H4 (cell line): Measurements from ENCODE around the gene PSIP1. TPM values are rescaled to one million over a fixed set of nuclear protein-coding genes. Genes with fewer than 3 reads are reported as not detected.
"Not testable (repeated sequence)": the region's sequence is repeated elsewhere in the genome, so short reads cannot be mapped to it uniquely, and the experiment has no call there.

Source experiments
- DNase-seq: peaks from one replicate; pipeline ENCODE4 v3.0.0-alpha.2; 2015; ENCODE audit warnings: low spot score
- total RNA-seq: library from RNA; depleted of rRNA; stranded (reverse); fragments of >200 nt; shearing (Covaris generic); gene quantifications from 2 replicates; pipeline ENCODE4 v1.2.3, GENCODE V29; 2014; rRNA removed

Gene PSIP1
- 39.4 and 54.3 TPM in 2 replicates for total RNA-seq

DNA sequence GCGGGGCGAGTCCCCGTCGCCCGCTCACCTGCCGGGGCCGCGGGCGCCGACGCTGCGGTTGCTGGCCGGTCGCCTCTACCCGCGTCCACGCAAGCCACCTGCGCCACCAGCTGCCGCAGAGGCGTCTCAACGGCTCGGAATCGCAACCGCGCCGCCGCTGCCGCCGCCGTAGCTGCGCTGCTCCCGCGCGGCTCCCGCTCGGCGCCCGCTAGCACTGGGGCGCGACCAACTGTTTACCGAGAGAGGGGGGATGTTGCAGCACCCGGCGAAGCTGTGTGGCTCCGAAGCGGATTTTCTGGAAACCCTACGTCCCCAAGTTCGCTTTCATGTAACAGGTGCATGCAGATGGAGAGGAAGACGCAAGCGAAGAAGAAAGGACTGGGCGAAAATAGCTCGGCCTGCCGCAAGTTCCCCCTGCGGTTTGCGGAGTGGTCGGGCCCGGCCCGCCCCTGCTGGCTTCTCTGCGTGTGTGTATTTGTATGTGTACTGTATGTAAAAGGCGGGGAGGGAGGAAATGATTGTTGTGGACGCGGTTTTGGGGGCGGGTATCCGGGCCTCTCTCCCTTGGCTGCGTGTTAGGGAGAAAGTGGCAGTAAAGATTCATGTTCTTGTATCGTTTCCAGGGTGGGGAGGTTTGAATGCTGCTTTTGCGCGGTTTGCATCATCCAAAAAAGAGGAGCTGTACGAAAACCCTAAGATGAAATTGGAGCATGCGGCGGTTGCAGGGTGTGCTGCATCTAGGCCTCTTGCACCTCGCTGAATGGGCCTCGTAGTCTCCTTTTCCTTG lies at the start of gene PSIP1:
Gene PSIP1, minus strand, starts transcription at position 182 of the 787 bp plus-strand sequence. CDS start 782 bp downstream, outside the sequence.
- peak; percentile 69 for DNase-seq

- DNase-seq: no peak
These were observed 42.7 kb upstream of the PSIP1 start for GRCh38 chr9:15553528-15553898.

GRCh38 chr9:15552636-15553527 lies 42.1 kb upstream of the PSIP1 start, which contains the start of gene CCDC171:
CCDC171 (plus strand) TSS chr9:15553043; CDS start chr9:15564089, 11,046 bp downstream.
- DNase-seq: peak; percentile 95

DNA sequence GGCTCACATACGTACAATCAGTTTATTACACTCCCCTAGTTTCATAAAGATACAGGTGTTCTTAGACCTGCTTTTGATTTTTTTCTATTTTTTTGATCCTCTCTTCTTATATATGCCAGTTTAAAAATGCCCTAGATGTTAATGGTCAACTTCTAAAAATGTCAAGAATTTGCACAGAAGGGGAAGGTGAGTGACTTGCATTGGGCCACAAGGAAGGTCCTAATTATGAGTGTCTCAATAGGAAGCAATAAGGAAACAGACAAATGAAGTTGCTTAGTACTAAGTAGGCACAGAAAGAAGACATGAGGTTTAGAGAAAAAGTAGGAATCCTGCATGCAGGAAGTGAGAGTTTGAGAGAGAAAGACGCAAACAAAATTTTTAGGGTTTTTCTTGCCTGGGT lies 38.8 kb upstream of the PSIP1 start:
- no peak for DNase-seq

- no peak for DNase-seq
These were observed 32.5 kb upstream of the PSIP1 start for GRCh38 chr9:15543047-15543813.

DNA sequence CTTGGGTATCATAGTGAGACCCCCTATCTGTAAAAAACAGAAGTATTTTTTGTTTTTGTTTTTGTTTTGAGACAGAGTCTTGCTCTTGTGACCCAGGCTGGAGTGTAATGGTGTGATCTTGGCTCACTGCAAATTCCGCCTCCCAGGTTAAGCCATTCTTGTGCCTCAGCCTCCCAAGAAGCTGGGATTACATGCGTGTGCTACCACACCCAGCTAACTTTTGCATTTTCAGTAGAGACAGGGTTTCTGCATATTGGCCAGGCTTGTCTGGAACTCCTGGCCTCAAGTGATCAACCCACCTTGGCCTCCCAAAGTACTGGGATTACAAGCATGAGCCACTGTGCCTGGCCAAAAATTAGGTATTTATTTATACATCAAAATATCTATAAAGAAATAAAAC lies 31.9 kb upstream of the PSIP1 start:
- no peak for DNase-seq

DNA sequence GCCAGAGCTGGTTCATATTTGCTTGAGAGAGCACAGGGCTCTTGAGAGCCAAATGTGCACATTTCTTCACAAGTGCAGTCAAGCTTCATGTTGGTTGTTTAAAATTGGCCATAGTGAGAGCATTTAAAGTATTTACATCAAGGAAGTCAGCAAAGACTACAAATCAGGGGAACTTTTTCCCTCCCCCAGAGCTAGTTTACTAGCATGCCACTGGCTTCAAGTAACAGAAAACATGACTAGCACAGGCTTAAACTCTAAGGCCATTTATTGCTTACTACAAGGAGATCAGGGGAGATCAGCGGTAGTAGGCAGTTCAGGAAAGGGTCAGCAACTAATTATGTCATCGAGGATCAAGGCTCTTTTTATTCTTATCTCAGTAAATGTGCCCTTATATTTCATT lies 31.1 kb upstream of the PSIP1 start:
- DNase-seq: no peak

- no peak for DNase-seq
These were observed 20.6 kb upstream of the PSIP1 start for GRCh38 chr9:15531380-15531779.

- DNase-seq: no peak
These were observed 19.0 kb upstream of the PSIP1 start for GRCh38 chr9:15529566-15530324.

DNA sequence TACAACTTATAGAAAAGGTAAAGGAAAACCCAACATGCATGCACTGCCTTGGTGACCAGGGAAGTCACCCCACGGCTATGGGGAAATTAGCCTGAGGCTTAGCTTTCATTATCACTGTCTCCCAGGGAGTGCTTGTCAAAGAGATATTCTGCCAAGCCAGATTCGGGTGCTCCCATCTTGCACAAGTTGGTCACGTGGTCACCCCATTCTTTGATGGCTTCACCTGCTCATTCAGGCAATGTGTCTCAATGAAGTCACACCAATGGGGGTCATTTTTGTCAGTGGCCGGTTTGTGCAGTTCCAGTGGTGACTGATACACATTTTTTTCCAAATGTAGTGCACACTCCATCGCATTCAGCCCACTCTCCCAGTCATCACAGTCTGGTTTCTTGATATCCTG lies 16.3 kb upstream of the PSIP1 start:
- not testable (repeated sequence) for DNase-seq

- DNase-seq: no peak
These were observed 15.2 kb upstream of the PSIP1 start for GRCh38 chr9:15525958-15526357.

GRCh38 chr9:15524845-15525455 lies 14.2 kb upstream of the PSIP1 start:
- DNase-seq: no peak

GRCh38 chr9:15522130-15522755 lies 11.5 kb upstream of the PSIP1 start:
- DNase-seq: no peak

- DNase-seq: no peak
These were observed 10.5 kb upstream of the PSIP1 start for GRCh38 chr9:15521254-15521653.

GRCh38 chr9:15519831-15520230 lies 9.1 kb upstream of the PSIP1 start:
- no peak for DNase-seq

DNA sequence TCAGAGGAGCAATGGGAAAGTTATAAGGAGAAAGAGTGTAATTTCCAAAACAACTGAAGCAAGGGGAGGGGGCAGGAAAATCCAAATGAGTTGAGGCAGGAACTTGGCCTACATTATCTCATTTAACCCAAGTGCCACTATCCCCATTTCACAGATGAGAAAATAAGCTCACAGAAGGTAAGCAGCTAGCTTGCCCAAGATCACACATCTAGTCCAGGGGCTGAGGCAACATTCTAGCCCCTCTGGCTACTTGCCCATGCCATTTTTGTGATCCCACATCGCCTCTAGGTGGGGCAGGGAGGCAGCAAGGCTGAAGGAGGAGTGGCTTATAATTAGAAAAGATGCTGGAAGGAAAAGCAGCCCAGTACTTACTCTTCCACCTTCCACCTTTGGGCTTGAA lies 2.6 kb upstream of the PSIP1 start:
- peak; percentile 43 for DNase-seq

DNA sequence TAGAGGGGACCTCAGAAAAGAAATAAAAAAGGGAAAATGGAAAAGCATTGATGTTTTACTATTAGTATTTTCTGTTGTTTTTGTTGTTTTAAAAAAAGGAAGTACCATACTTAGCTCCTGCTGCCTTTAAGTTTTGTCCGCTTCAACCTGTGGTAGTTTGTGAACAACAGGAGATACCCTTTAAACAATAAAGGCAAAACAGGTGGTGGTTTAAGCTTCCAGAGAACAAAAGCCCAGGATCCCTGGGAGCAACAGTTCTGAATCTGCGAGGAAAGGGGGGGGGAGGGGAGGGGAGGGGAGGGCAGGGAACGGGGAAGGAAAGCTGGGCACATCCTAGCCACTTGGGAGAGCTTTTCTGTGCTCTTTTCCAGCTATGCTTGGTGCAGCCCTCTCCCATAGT lies 2.1 kb upstream of the PSIP1 start:
- DNase-seq: no peak

GRCh38 chr9:15512204-15512603 lies 1.4 kb upstream of the PSIP1 start:
- DNase-seq: no peak

DNA sequence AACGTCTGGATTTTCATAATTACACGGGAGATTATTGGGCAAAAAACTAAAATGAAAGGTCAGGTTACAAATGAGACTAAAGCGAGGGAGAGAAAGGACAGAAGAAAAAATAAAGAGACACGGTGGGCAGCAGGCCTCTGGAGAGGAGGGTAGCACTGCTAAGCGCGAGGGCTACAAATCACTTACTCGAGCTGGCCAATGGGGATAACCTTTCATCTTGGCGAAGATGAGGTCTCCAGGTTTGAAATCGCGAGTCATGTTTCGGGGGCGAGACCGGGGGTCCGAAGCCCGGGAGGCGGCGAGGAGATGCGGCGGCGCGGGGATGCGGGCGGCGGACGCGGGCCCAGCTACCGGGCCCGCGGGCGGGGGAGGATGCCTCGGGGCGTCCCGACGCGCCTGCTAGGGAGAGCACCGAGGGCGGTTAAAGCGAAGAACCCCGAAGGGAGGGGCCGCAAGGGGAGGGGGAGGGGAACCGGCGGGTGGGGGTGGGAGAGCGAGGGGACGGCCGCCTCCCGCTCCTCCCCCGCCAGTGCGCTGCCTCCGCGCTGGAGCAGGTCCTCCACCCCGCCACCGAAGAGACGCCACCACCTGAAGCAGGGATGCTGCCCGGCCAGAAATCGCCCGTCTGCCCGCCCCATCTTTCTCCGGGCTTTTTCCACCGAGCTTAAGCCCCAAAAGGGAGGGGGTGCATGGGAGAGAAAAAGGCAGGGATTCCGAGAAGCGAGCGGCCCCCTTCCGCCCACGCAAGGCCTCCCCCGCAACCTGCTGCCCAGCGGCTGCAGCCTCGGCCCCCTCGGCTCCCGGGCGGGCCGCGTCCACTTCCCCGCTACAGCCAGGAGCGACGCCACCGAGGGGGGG lies 610 bp downstream of the PSIP1 start:
- DNase-seq: no peak
